Hepatocyte (in vitro differentiated cells): ENCODE data around the gene BOLL.
"Not testable (repeated sequence)": the region's sequence is repeated elsewhere in the genome, so short reads cannot be mapped to it uniquely, and the experiment has no call there.

Experiments used
- EZH2phosphoT487 ChIP-seq: fragments of 200-600 bp; sonication (generic); IDR thresholded peaks from one replicate; pipeline ENCODE4 v1.6.1; 2018; ENCODE audit warnings: antibody characterized with exemption, mild to moderate bottlenecking, low read depth, moderate library complexity; ENCODE audit not compliant: unreplicated experiment, severe bottlenecking
- TF ChIP-seq, protein P1 (sequence below): fragments of 200-600 bp; sonication (generic); IDR thresholded peaks from 2 replicates; pipeline ENCODE4 v1.5.1; 2016; ENCODE audit warnings: antibody characterized with exemption, mild to moderate bottlenecking; ENCODE audit not compliant: poor library complexity

DNA sequence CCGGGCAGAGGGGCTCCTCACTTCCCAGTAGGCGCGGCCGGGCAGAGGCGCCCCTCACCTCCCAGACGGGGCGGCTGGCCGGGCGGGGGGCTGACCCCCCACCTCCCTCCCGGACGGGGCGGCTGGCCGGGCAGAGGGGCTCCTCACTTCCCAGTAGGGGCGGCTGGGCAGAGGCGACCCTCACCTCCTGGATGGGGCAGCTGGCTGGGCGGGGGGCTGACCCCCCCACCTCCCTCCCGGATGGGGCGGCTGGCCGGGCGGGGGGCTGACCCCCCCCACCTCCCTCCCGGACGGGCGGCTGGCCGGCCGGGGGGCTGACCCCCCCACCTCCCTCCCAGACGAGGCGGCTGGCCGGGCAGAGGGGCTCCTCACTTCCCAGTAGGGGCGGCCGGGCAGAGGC, 89.1 kb downstream of the BOLL start:
- not testable (repeated sequence) for TF ChIP-seq EZH2phosphoT487
- TF ChIP-seq, protein P1, sequence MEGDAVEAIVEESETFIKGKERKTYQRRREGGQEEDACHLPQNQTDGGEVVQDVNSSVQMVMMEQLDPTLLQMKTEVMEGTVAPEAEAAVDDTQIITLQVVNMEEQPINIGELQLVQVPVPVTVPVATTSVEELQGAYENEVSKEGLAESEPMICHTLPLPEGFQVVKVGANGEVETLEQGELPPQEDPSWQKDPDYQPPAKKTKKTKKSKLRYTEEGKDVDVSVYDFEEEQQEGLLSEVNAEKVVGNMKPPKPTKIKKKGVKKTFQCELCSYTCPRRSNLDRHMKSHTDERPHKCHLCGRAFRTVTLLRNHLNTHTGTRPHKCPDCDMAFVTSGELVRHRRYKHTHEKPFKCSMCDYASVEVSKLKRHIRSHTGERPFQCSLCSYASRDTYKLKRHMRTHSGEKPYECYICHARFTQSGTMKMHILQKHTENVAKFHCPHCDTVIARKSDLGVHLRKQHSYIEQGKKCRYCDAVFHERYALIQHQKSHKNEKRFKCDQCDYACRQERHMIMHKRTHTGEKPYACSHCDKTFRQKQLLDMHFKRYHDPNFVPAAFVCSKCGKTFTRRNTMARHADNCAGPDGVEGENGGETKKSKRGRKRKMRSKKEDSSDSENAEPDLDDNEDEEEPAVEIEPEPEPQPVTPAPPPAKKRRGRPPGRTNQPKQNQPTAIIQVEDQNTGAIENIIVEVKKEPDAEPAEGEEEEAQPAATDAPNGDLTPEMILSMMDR: not testable (repeated sequence)
